GM23248 (cell line): ENCODE measurements around the gene EXOC3L2. TPM values are rescaled to one million over a fixed set of nuclear protein-coding genes. Genes with fewer than 3 reads are reported as not detected.

Source experiments
- DNase-seq: peaks from one replicate; pipeline ENCODE4 v3.0.0-alpha.2; 2015
- H2AFZ ChIP-seq: fragments of 200-600 bp; sonication (generic); 2 replicates; pipeline ENCODE4 v1.6.1; 2016; ENCODE audit warnings: antibody characterized with exemption
- H3F3A ChIP-seq: fragments of 200-600 bp; sonication (generic); 2 replicates; pipeline ENCODE4 v1.6.1; 2016; ENCODE audit warnings: mild to moderate bottlenecking, antibody characterized with exemption, mixed run types; ENCODE audit not compliant: insufficient read depth
- H3K27ac ChIP-seq: fragments of 200-600 bp; sonication (generic); 2 replicates; pipeline ENCODE4 v1.5.1; 2016; ENCODE audit warnings: mild to moderate bottlenecking
- H3K27me3 ChIP-seq: fragments of 200-600 bp; sonication (generic); replicated peaks from 2 replicates; pipeline ENCODE4 v1.6.1; 2016; ENCODE audit warnings: mild to moderate bottlenecking; ENCODE audit not compliant: insufficient read depth
- H3K36me3 ChIP-seq: fragments of 200-600 bp; sonication (generic); 2 replicates; pipeline ENCODE4 v1.6.1; 2016; ENCODE audit warnings: low read depth, mild to moderate bottlenecking
- H3K4me1 ChIP-seq: fragments of 200-600 bp; sonication (generic); 2 replicates; pipeline ENCODE4 v1.6.1; 2016; ENCODE audit warnings: mild to moderate bottlenecking; ENCODE audit not compliant: insufficient read depth
- H3K4me2 ChIP-seq: fragments of 200-600 bp; sonication (generic); one replicate; pipeline ENCODE4 v1.6.1; 2016; ENCODE audit warnings: mild to moderate bottlenecking; ENCODE audit not compliant: unreplicated experiment
- H3K4me3 ChIP-seq: fragments of 200-600 bp; sonication (generic); 2 replicates; pipeline ENCODE4 v1.5.1; 2016; ENCODE audit warnings: mild to moderate bottlenecking
- H3K79me2 ChIP-seq: fragments of 200-600 bp; sonication (generic); 2 replicates; pipeline ENCODE4 v1.6.1; 2016; ENCODE audit warnings: mild to moderate bottlenecking; ENCODE audit not compliant: insufficient read depth
- H3K9ac ChIP-seq: fragments of 200-600 bp; sonication (generic); 2 replicates; pipeline ENCODE4 v1.6.1; 2016; ENCODE audit warnings: mild to moderate bottlenecking
- H3K9me2 ChIP-seq: fragments of 200-600 bp; sonication (generic); 2 replicates; pipeline ENCODE4 v1.6.1; 2016; ENCODE audit warnings: mixed run types, mild to moderate bottlenecking, moderate library complexity; ENCODE audit not compliant: insufficient read depth
- H3K9me3 ChIP-seq: fragments of 200-600 bp; sonication (generic); one replicate; pipeline ENCODE4 v1.6.1; 2017; ENCODE audit warnings: low read depth
- H4K20me1 ChIP-seq: fragments of 200-600 bp; sonication (generic); 2 replicates; pipeline ENCODE4 v1.6.0; 2016; ENCODE audit not compliant: insufficient read depth
- EZH2 ChIP-seq: fragments of 200-600 bp; sonication (generic); IDR thresholded peaks from 2 replicates; pipeline ENCODE4 v1.6.1; 2018; ENCODE audit warnings: antibody characterized with exemption, mild to moderate bottlenecking; ENCODE audit not compliant: insufficient read depth, poor library complexity, severe bottlenecking
- EZH2phosphoT487 ChIP-seq: fragments of 200-600 bp; sonication (generic); IDR thresholded peaks from 2 replicates; pipeline ENCODE4 v1.6.1; 2018; ENCODE audit warnings: antibody characterized with exemption, moderate library complexity, mild to moderate bottlenecking, low read depth; ENCODE audit not compliant: insufficient read depth
- WGBS, 2 experiments: methylation state at CpG; one replicate each; pipeline ENCODE4 v1.1.6; 2015 to 2017; ENCODE audit warnings: low lambda C conversion rate in 2 of 2, low coverage in 1 of 2; ENCODE audit errors: missing lambda C conversion rate in 2 of 2; 5-methylcytosine and 5-hydroxymethylcytosine counted together
- in situ Hi-C: fragments of 300-500 bp; cut with MboI; formaldehyde crosslinking; loops from 2 replicates; pipeline ENCODE4 v1.15.0; 2020
- polyA plus RNA-seq: library from polyadenylated mRNA; unstranded; fragments of >200 nt; fragmentation: Nextera tagmentation; extraction: Ambion mirVana; gene quantifications from 2 replicates; pipeline ENCODE4 v1.2.1, GENCODE V29; 2016
- total RNA-seq: library from RNA; depleted of rRNA; stranded (reverse); fragments of >200 nt; shearing (Covaris generic); gene quantifications from 2 replicates; pipeline ENCODE4 v1.2.3, GENCODE V29; 2014

Gene EXOC3L2
- total and polyA plus RNA-seq, 2 experiments from 2014 or later, result not detected

DNA sequence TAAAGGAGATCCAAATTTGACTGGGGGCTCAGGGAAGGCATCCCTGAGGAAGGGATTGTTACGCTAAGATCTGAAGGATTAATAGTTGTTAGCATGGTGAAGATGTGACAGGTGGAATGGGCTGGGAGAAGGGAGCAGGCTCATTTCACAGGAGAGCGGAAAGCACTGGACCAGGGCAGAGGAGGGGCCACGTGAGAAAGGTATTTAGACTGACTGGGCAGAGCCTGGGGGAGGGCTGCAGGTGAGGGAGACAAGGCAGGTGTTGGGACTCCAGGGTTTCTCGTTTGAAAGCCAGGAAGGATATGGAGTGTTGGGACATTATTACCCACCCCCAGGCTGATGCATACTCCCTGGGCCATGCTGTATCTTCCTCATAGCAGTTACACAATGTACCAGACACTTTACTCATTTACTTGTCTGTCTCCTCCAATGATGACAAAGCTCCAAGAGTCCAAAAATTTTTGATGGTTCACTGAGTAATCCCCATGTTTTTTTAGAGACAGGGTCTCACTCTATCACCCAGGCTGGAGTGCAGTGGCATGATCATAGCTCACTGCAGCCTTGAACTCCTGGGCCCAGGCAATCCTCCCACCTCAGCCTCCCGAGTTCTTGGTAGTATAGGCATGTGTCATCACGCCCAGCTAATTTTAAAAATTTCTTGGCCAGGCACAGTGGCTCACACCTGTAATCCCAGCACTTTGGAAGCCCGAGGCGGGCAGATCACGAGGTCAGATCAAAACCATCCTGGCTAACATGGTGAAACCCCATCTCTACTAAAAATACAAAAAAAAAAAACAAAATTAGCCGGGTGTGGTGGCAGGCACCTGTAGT is 69.5 kb downstream of the EXOC3L2 start:
- 60% methylated on average over 10 of the region's 10 CpGs for WGBS, 2 experiments
- H3K36me3 ChIP-seq, result no peaks in the 10 kb centered on the region
- peak; percentile 71 for DNase-seq
- H3K27me3 ChIP-seq, result no peaks in the 10 kb centered on the region
- peaks cover 12% of the 10 kb centered on the region for H3K79me2 ChIP-seq
- H3K4me1 ChIP-seq, result 0 out of 2 replicates have a peak, but pooled peaks cover 13% of the 10 kb centered on the region
- H2AFZ ChIP-seq, result no peak overlapping the region
- no peaks in the 10 kb centered on the region for H4K20me1 ChIP-seq
- no peak overlapping the region for H3K4me3 ChIP-seq
- TF ChIP-seq EZH2 (no peak), EZH2phosphoT487 (no peak)
- H3K9me2 ChIP-seq, result no peaks in the 10 kb centered on the region
- no peak overlapping the region for H3K9ac ChIP-seq
- peaks cover 18% of the 10 kb centered on the region; the same call in 1 of the 2 replicates for H3F3A ChIP-seq
- H3K9me3 ChIP-seq, result no peaks in the 10 kb centered on the region
- in situ Hi-C loops, result no loop called here
- H3K4me2 ChIP-seq, result no peak overlapping the region
- H3K27ac ChIP-seq, result no peak overlapping the region

DNA sequence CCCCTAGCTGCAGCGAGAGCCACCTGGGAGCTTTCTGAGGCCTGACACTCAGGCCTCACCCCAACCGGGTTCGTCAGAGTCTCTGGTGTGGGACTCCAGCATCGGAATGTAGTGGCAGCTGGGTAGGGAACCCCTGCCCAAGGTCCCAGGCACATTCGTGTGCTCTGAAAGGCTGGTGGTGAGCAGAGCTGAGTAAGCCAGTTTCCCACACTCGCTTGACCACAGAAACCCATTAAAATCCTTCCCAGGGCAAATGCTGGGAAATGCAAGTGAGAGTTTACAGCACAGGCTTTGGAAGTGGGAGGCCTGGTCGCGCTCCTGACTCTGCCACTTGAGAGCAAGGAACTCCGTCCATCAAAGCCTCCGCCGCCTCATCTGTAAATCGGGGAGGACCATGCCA is 71.4 kb downstream of the EXOC3L2 start:
- Histone ChIP-seq H4K20me1 (no peaks in the 10 kb centered on the region), H3K9ac (no peak overlapping the region), H3K79me2 (no peaks in the 10 kb centered on the region), H3K4me2 (no peak overlapping the region), H3K36me3 (no peaks in the 10 kb centered on the region), H3K9me2 (no peaks in the 10 kb centered on the region), H3K9me3 (no peaks in the 10 kb centered on the region), H3K27ac (no peak overlapping the region), H3K27me3 (no peaks in the 10 kb centered on the region), H3F3A (peaks cover 16% of the 10 kb centered on the region; the same call in 1 of the 2 replicates), H3K4me3 (no peak overlapping the region), H3K4me1 (0 out of 2 replicates have a peak, but pooled peaks cover 13% of the 10 kb centered on the region), H2AFZ (no peak overlapping the region)
- in situ Hi-C loops, result no loop called here
- TF ChIP-seq EZH2 (no peak), EZH2phosphoT487 (no peak)
- peak; percentile 57 for DNase-seq
- 82 to 88% methylated on average over 12 of the region's 12 CpGs for WGBS, 2 experiments

DNA sequence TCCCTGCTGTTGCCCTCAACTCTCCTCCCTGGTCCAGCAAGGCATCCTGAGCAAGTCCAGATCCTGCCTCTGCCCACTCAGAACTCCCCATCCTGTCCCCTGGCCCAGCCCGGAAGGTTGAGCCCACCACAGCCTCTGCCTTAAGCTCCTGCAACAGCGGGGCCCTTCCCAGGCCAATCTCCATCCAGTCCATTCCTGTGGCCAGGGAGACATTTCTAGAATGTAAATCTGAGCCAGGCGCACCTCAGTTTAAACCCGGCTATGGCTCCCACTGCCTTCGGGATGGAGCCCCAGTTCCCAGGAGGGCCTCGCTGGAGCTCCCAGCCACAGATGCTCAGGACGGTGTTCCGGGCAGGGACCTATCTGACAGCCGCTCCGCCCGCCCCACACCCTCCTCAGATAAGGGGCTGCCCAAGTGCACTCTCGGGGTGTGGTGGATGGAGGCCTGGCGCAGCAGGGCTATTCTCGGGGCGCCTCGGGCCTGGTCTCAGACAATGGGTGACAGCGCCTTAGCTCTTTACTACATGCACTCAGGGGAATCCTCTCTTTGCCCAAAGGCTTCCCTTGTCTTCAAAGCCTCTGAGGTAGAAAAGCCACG is 72.5 kb downstream of the EXOC3L2 start:
- H3K9me2 ChIP-seq, result no peaks in the 10 kb centered on the region
- H2AFZ ChIP-seq, result no peak overlapping the region
- H3K9me3 ChIP-seq, result no peaks in the 10 kb centered on the region
- no peak overlapping the region for H3K27ac ChIP-seq
- no peaks in the 10 kb centered on the region for H3K79me2 ChIP-seq
- H3K4me2 ChIP-seq, result no peak overlapping the region
- H4K20me1 ChIP-seq, result no peaks in the 10 kb centered on the region
- no peak overlapping the region for H3K4me3 ChIP-seq
- TF ChIP-seq EZH2 (no peak), EZH2phosphoT487 (no peak)
- DNase-seq, result no peak
- H3F3A ChIP-seq, result peaks cover 15% of the 10 kb centered on the region; the same call in 1 of the 2 replicates
- 83 to 84% methylated on average over 17 of the region's 18 CpGs for WGBS, 2 experiments
- H3K36me3 ChIP-seq, result no peaks in the 10 kb centered on the region
- no peaks in the 10 kb centered on the region for H3K27me3 ChIP-seq
- in situ Hi-C loops, result no loop called here
- 0 out of 2 replicates have a peak, but pooled peaks cover 13% of the 10 kb centered on the region for H3K4me1 ChIP-seq
- no peak overlapping the region for H3K9ac ChIP-seq

DNA sequence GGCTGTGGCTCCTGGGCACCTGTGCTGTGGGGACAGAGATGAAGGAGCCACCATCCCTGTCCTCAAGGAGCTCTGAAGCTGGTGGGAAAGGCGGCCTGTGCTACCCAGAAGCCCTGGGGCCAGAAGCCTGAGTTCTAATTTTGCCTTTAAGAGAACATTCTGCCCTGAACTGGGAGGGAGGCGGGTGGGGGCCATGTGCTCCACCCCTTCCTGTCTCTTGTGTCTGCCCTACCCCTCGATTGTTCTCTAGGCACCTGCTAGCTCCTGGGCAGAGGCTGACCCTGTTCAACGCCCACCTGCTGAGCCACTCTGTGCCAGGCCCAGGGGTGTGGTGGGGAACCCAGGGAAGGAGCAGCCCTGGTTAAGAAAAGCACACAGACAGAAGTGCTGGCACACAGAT is 73.0 kb downstream of the EXOC3L2 start:
- Histone ChIP-seq H3K4me1 (0 out of 2 replicates have a peak, but pooled peaks cover 10% of the 10 kb centered on the region), H3K9me2 (no peaks in the 10 kb centered on the region), H3K9ac (no peak overlapping the region), H3F3A (peaks cover 10% of the 10 kb centered on the region; the same call in 1 of the 2 replicates), H3K9me3 (no peaks in the 10 kb centered on the region), H3K79me2 (no peaks in the 10 kb centered on the region), H2AFZ (no peak overlapping the region), H3K4me3 (no peak overlapping the region), H3K27ac (no peak overlapping the region), H4K20me1 (no peaks in the 10 kb centered on the region), H3K27me3 (no peaks in the 10 kb centered on the region), H3K36me3 (no peaks in the 10 kb centered on the region), H3K4me2 (no peak overlapping the region)
- TF ChIP-seq EZH2phosphoT487 (no peak), EZH2 (no peak)
- 59 to 60% methylated on average over 4 of the region's 4 CpGs for WGBS, 2 experiments
- DNase-seq, result no peak
- in situ Hi-C loops, result no loop called here
